ENCODE measurements around the gene CLIP1. TPM values are rescaled to one million over a fixed set of nuclear protein-coding genes. Genes with fewer than 3 reads are reported as not detected.

Gene CLIP1
- total and polyA plus RNA-seq, 2 of the 13 experiments (the other 11 are each of a cell fraction or from before 2014, with no cell fraction given): 28.9 to 43.7 TPM

- no peaks in the 10 kb centered on the region for H4K20me1 ChIP-seq (ENCODE audit: insufficient read depth, low read length)
- H3K27ac ChIP-seq (ENCODE audit: extremely low read length, insufficient read depth, low read length): no peak overlapping the region
- no peak overlapping the region for H2AFZ ChIP-seq (ENCODE audit: low read length)
- ATAC-seq (no peak), FAIRE-seq (no peak), DNase-seq (ENCODE audit: low spot score) (no peak)
- no peaks in the 10 kb centered on the region for H3K27me3 ChIP-seq (ENCODE audit: control insufficient read depth in 1 of 2, insufficient read depth in 2 of 2, low read length in 2 of 2)
- H3K4me3 ChIP-seq (replicated peaks in 1 of 3; ENCODE audit: insufficient read depth in 1 of 3, low read depth in 2 of 3, low read length in 3 of 3): no peak overlapping the region
- in situ Hi-C loops (cut with HindIII; ENCODE audit: extremely low pct_ligation_motif_present, low pct_unique_long_range_greater_than_20kb): no loop called here
- H3K4me2 ChIP-seq (ENCODE audit: low read depth, low read length): no peak overlapping the region
- POLR2A ChIA-PET: no interaction called here
- CTCF ChIA-PET (ENCODE audit: low intra/inter-chr PET ratio, low total read pairs): interaction anchor here (0.7 kb wide), 1 partner anchor 1834 kb away, joined by 3 read pairs; no protein-coding TSS in a partner anchor
- BruUV-seq (replicated peaks): no TSS peak
- H3K4me1 ChIP-seq (ENCODE audit: insufficient read depth, low read length): no peaks in the 10 kb centered on the region
- H3K79me2 ChIP-seq (ENCODE audit: insufficient read depth, low read length): no peaks in the 10 kb centered on the region
- WGBS (ENCODE audit: low lambda C conversion rate): over 99% methylated on average over 10 of the region's 10 CpGs
- H3K9ac ChIP-seq (ENCODE audit: insufficient read depth, low read depth, low read length): no peak overlapping the region
- intact Hi-C loops (cut with micrococcal nuclease; ENCODE audit: unreplicated experiment): no loop called here
- peaks cover 4 to 44% of the 10 kb centered on the region in 2 experiments for H3K36me3 ChIP-seq (replicated peaks in 1 of 2; ENCODE audit: control insufficient read depth in 1 of 2, insufficient read depth in 2 of 2, low read length in 2 of 2)
- TF ChIP-seq DMTF1 (CRISPR knock-in tag; IDR thresholded peaks at IDR 0.05) (no peak), PTBP1 (IDR thresholded peaks at IDR 0.05; ENCODE audit: low read depth, low read length, poor library complexity, severe bottlenecking) (no peak), ZNF607 (CRISPR knock-in tag; IDR thresholded peaks at IDR 0.05; ENCODE audit: borderline replicate concordance) (no peak), ZNF234 (CRISPR knock-in tag; conservative IDR thresholded peaks at IDR 0.05) (no peak), ZNF580 (CRISPR knock-in tag; IDR thresholded peaks at IDR 0.05; ENCODE audit: borderline replicate concordance, low read depth) (no peak), EED (CRISPR knock-in tag; IDR thresholded peaks at IDR 0.05) (no peak), JUND (CRISPR knock-in tag; IDR thresholded peaks at IDR 0.05) (no peak), CC2D1A (CRISPR knock-in tag; IDR thresholded peaks at IDR 0.05) (no peak), KAT8 (CRISPR knock-in tag; IDR thresholded peaks at IDR 0.05) (no peak), TBP (CRISPR knock-in tag; IDR thresholded peaks at IDR 0.05) (no peak), KMT2B (CRISPR knock-in tag; IDR thresholded peaks at IDR 0.05) (no peak), ZFX (CRISPR knock-in tag; IDR thresholded peaks at IDR 0.05; ENCODE audit: low read depth) (no peak), ZNF382 (CRISPR knock-in tag; IDR thresholded peaks at IDR 0.05; ENCODE audit: borderline replicate concordance) (no peak), ZKSCAN8 (CRISPR knock-in tag; IDR thresholded peaks at IDR 0.05; ENCODE audit: borderline replicate concordance) (no peak)
- no peaks in the 10 kb centered on the region for H3K9me3 ChIP-seq (ENCODE audit: low read length)
Observed at GRCh38 chr12:122232691-122233090, 189.8 kb downstream of the CLIP1 start.
